WTC11 (cell line): ENCODE data around the gene DNAAF5. TPM values are rescaled to one million over a fixed set of nuclear protein-coding genes. Genes with fewer than 3 reads are reported as not detected.

Experiments
- ATAC-seq: fragments of 200-7000 bp; cut with Tn5 transposase; 2 replicates; pipeline ENCODE4 v1.10.0; 2021; ENCODE audit warnings: mild to moderate bottlenecking, moderate library complexity
- CTCF ChIA-PET: fragments of 300-600 bp; sonication (Branson Sonifier 250); formaldehyde crosslinking; loops from one replicate; lab custom pipeline; 2021; ENCODE audit warnings: antibody characterized with exemption; lab: Charles Lee
- POLR2A ChIA-PET: fragments of 350-600 bp; sonication (Branson Sonifier 250); formaldehyde crosslinking; loops from one replicate; lab custom pipeline; 2021; ENCODE audit warnings: antibody characterized with exemption; lab: Charles Lee
- DNase-seq: peaks from one replicate; pipeline ENCODE4 v3.0.0; 2021; ENCODE audit warnings: low spot score
- H3K27ac Mint-ChIP-seq: 2 replicates; pipeline ENCODE4 v1.8.0; 2021; ENCODE audit warnings: mixed read lengths
- H3K27me3 Mint-ChIP-seq: 2 replicates; pipeline ENCODE4 v1.8.0; 2021; ENCODE audit warnings: low read depth, mild to moderate bottlenecking, moderate library complexity, mixed read lengths
- H3K36me3 Mint-ChIP-seq: 2 replicates; pipeline ENCODE4 v1.8.0; 2021; ENCODE audit warnings: mixed read lengths
- H3K4me1 Mint-ChIP-seq: 2 replicates; pipeline ENCODE4 v1.8.0; 2022; ENCODE audit warnings: mixed read lengths
- H3K4me3 Mint-ChIP-seq: 2 replicates; pipeline ENCODE4 v1.8.0; 2021; ENCODE audit warnings: mild to moderate bottlenecking, moderate library complexity, mixed read lengths
- H3K9me3 Mint-ChIP-seq: 2 replicates; pipeline ENCODE4 v1.8.0; 2021; ENCODE audit warnings: mixed read lengths
- ATF1 ChIP-seq: sonication (generic); formaldehyde crosslinking; IDR thresholded peaks from 2 replicates; pipeline ENCODE4 v1.8.1; 2023; ENCODE audit warnings: mild to moderate bottlenecking, moderate library complexity, missing genetic modification reagents
- CBFB ChIP-seq: sonication (generic); formaldehyde crosslinking; IDR thresholded peaks from 2 replicates; pipeline ENCODE4 v1.8.1; 2022; ENCODE audit warnings: mild to moderate bottlenecking, low read depth, missing genetic modification reagents
- CTCF ChIP-seq: fragments of 200-600 bp; IDR thresholded peaks from 2 replicates; pipeline ENCODE4 v1.8.0; 2022; ENCODE audit warnings: antibody characterized with exemption
- E2F5 ChIP-seq: sonication (generic); formaldehyde crosslinking; IDR thresholded peaks from 2 replicates; pipeline ENCODE4 v1.8.1; 2022; ENCODE audit warnings: mild to moderate bottlenecking, moderate library complexity, missing genetic modification reagents
- GTF2I ChIP-seq: fragments of 250-450 bp; sonication (Bioruptor Pico); conservative IDR thresholded peaks from 2 replicates; pipeline ENCODE4 v1.4.0; 2021; ENCODE audit warnings: mild to moderate bottlenecking
- IRF2 ChIP-seq: sonication (generic); formaldehyde crosslinking; IDR thresholded peaks from 2 replicates; pipeline ENCODE4 v1.8.0; 2022; ENCODE audit warnings: low read depth, missing genetic modification reagents, borderline replicate concordance
- NR3C1 ChIP-seq: sonication (generic); formaldehyde crosslinking; conservative IDR thresholded peaks from 2 replicates; pipeline ENCODE4 v1.8.1; 2023; ENCODE audit warnings: low read depth, mild to moderate bottlenecking, missing genetic modification reagents
- OVOL2 ChIP-seq: fragments of 250-450 bp; sonication (Bioruptor Pico); IDR thresholded peaks from 2 replicates; pipeline ENCODE4 v1.9.0; 2021; ENCODE audit warnings: mild to moderate bottlenecking, borderline replicate concordance
- PREB ChIP-seq: sonication (generic); formaldehyde crosslinking; IDR thresholded peaks from 2 replicates; pipeline ENCODE4 v1.8.1; 2022; ENCODE audit warnings: mild to moderate bottlenecking, missing genetic modification reagents, moderate library complexity, borderline replicate concordance
- SMAD3 ChIP-seq: sonication (generic); formaldehyde crosslinking; IDR thresholded peaks from 2 replicates; pipeline ENCODE4 v1.8.0; 2022; ENCODE audit warnings: missing genetic modification reagents, mild to moderate bottlenecking, borderline replicate concordance
- STAT6 ChIP-seq: sonication (generic); formaldehyde crosslinking; conservative IDR thresholded peaks from 2 replicates; pipeline ENCODE4 v1.8.1; 2023; ENCODE audit warnings: mild to moderate bottlenecking, low read depth, missing genetic modification reagents, moderate library complexity
- USF2 ChIP-seq: sonication (generic); formaldehyde crosslinking; IDR thresholded peaks from 2 replicates; pipeline ENCODE4 v1.8.1; 2023; ENCODE audit warnings: mild to moderate bottlenecking, missing genetic modification reagents, moderate library complexity
- ZBTB43 ChIP-seq: sonication (generic); formaldehyde crosslinking; IDR thresholded peaks from 2 replicates; pipeline ENCODE4 v1.8.1; 2023; ENCODE audit warnings: mild to moderate bottlenecking, missing genetic modification reagents
- ZNF219 ChIP-seq: sonication (generic); formaldehyde crosslinking; IDR thresholded peaks from 2 replicates; pipeline ENCODE4 v1.8.0; 2023; ENCODE audit warnings: missing genetic modification reagents, mild to moderate bottlenecking, borderline replicate concordance
- ZNF232 ChIP-seq: sonication (generic); formaldehyde crosslinking; IDR thresholded peaks from 2 replicates; pipeline ENCODE4 v1.8.0; 2022; ENCODE audit warnings: mild to moderate bottlenecking, missing genetic modification reagents
- ZNF317 ChIP-seq: sonication (generic); formaldehyde crosslinking; IDR thresholded peaks from 2 replicates; pipeline ENCODE4 v1.8.1; 2023; ENCODE audit warnings: low read depth, mild to moderate bottlenecking, moderate library complexity, missing genetic modification reagents, borderline replicate concordance
- ZNF423 ChIP-seq: fragments of 250-450 bp; sonication (Bioruptor Pico); IDR thresholded peaks from 2 replicates; pipeline ENCODE4 v2.1.2; 2022; ENCODE audit warnings: mild to moderate bottlenecking, moderate library complexity
- ZNF512 ChIP-seq: sonication (generic); formaldehyde crosslinking; IDR thresholded peaks from 2 replicates; pipeline ENCODE4 v1.8.1; 2022; ENCODE audit warnings: missing genetic modification reagents, borderline replicate concordance
- total RNA-seq: library from RNA; stranded (reverse); gene quantifications from 3 replicates; pipeline ENCODE4 v1.2.3, GENCODE V29; 2021

The DNAAF5 gene
- total RNA-seq, 1 experiment from 2014 or later, result 62.2 TPM

GRCh38 chr7:770741-771166 lies 44.3 kb downstream of the DNAAF5 start:
- ChIA-PET CTCF (interaction anchor here (0.6 to 2.0 kb wide), 2 partner anchors 16 to 449 kb away, joined by 3 to 4 read pairs; no protein-coding TSS in a partner anchor), POLR2A (no interaction called here)

GRCh38 chr7:771234-772004 lies 44.9 kb downstream of the DNAAF5 start:
- H3K36me3 Mint-ChIP-seq, result peaks cover 22% of the 10 kb centered on the region
- POLR2A ChIA-PET, result no interaction called here
- peak overlapping the region; percentile 41; the same call in 1 of the 2 replicates for H3K27ac Mint-ChIP-seq
- no peak overlapping the region for H3K4me3 Mint-ChIP-seq
- no peaks in the 10 kb centered on the region for H3K4me1 Mint-ChIP-seq
- H3K27me3 Mint-ChIP-seq, result no peaks in the 10 kb centered on the region
- no peaks in the 10 kb centered on the region for H3K9me3 Mint-ChIP-seq
- ATAC-seq (no peak), DNase-seq (no peak)
- CTCF ChIA-PET, result interaction anchor here (0.6 to 2.0 kb wide), 2 partner anchors 15 to 450 kb away, joined by 3 to 4 read pairs; no protein-coding TSS in a partner anchor
- no peak for TF ChIP-seq SMAD3 (CRISPR knock-in tag)
- TF ChIP-seq ZNF512, result no peak
- TF ChIP-seq E2F5, result no peak
- no peak for TF ChIP-seq ZNF317 (CRISPR knock-in tag)
- TF ChIP-seq ZBTB43 (CRISPR knock-in tag), result no peak
- no peak for TF ChIP-seq ZNF232 (CRISPR knock-in tag)
- no peak for TF ChIP-seq ZNF219 (CRISPR knock-in tag)
- TF ChIP-seq CBFB, result no peak
- no peak for TF ChIP-seq PREB (CRISPR knock-in tag)

More at GRCh38 chr7:770741-771166, 44.3 kb downstream of the DNAAF5 start:
- H3K36me3 Mint-ChIP-seq, result peaks cover 22% of the 10 kb centered on the region
- DNase-seq (no peak), ATAC-seq (no peak)
- H3K4me3 Mint-ChIP-seq, result no peak overlapping the region
- no peaks in the 10 kb centered on the region for H3K9me3 Mint-ChIP-seq
- H3K27ac Mint-ChIP-seq, result no peak overlapping the region
- no peaks in the 10 kb centered on the region for H3K27me3 Mint-ChIP-seq
- TF ChIP-seq NR3C1, result no peak
- no peak for TF ChIP-seq GTF2I (CRISPR knock-in tag)
- TF ChIP-seq IRF2 (CRISPR knock-in tag), result no peak
- TF ChIP-seq ZNF423 (CRISPR knock-in tag), result no peak
- no peak for TF ChIP-seq CBFB
- TF ChIP-seq USF2 (CRISPR knock-in tag), result no peak
- TF ChIP-seq CTCF, result no peak
- no peak for TF ChIP-seq OVOL2
- TF ChIP-seq STAT6 (CRISPR knock-in tag), result no peak
- TF ChIP-seq ATF1 (CRISPR knock-in tag), result no peak
- H3K4me1 Mint-ChIP-seq, result no peaks in the 10 kb centered on the region
